GM23338 (cell line): ENCODE measurements around the gene SHKBP1. TPM values are rescaled to one million over a fixed set of nuclear protein-coding genes. Genes with fewer than 3 reads are reported as not detected.

Experiments used
- ATAC-seq: fragments of 200-7000 bp; cut with Tn5 transposase; 3 replicates; pipeline ENCODE4 v1.9.1; 2020
- DNase-seq: peaks from one replicate; pipeline ENCODE4 v3.0.0-alpha.2; 2015; ENCODE audit warnings: low spot score
- H2AFZ ChIP-seq: fragments of 200-600 bp; sonication (generic); 2 replicates; pipeline ENCODE4 v1.8.0; 2016; ENCODE audit warnings: antibody characterized with exemption, mild to moderate bottlenecking, moderate library complexity
- H3F3A ChIP-seq: fragments of 200-600 bp; sonication (generic); replicated peaks from 2 replicates; pipeline ENCODE4 v1.8.0; 2017; ENCODE audit warnings: antibody characterized with exemption, mixed run types, low read depth
- H3K27ac ChIP-seq: fragments of 200-600 bp; sonication (generic); 2 replicates; pipeline ENCODE4 v1.6.1; 2016; ENCODE audit warnings: low read depth
- H3K27me3 ChIP-seq: fragments of 200-600 bp; sonication (generic); 2 replicates; pipeline ENCODE4 v1.8.0; 2016; ENCODE audit warnings: mild to moderate bottlenecking, mixed run types, moderate library complexity; ENCODE audit not compliant: insufficient read depth
- H3K36me3 ChIP-seq: fragments of 200-600 bp; sonication (generic); 2 replicates; pipeline ENCODE4 v1.8.0; 2016; ENCODE audit warnings: mild to moderate bottlenecking; ENCODE audit not compliant: insufficient read depth
- H3K4me1 ChIP-seq: fragments of 200-600 bp; sonication (generic); 2 replicates; pipeline ENCODE4 v1.8.0; 2016; ENCODE audit warnings: mild to moderate bottlenecking, moderate library complexity; ENCODE audit not compliant: insufficient read depth
- H3K4me2 ChIP-seq: fragments of 200-600 bp; sonication (generic); 2 replicates; pipeline ENCODE4 v1.7.1; 2017; ENCODE audit warnings: mixed run types
- H3K4me3 ChIP-seq: fragments of 200-600 bp; sonication (generic); 2 replicates; pipeline ENCODE4 v1.6.1; 2016; ENCODE audit warnings: mixed run types
- H3K79me2 ChIP-seq: fragments of 200-600 bp; sonication (generic); replicated peaks from 2 replicates; pipeline ENCODE4 v1.8.0; 2017; ENCODE audit warnings: mild to moderate bottlenecking; ENCODE audit not compliant: insufficient read depth
- H3K9me2 ChIP-seq: fragments of 200-600 bp; sonication (generic); 2 replicates; pipeline ENCODE4 v1.8.0; 2017; ENCODE audit not compliant: insufficient read depth
- H4K20me1 ChIP-seq: fragments of 200-600 bp; sonication (generic); replicated peaks from 2 replicates; pipeline ENCODE4 v1.8.0; 2017; ENCODE audit warnings: mild to moderate bottlenecking; ENCODE audit not compliant: insufficient read depth
- H3K27ac Mint-ChIP-seq: 2 replicates; pipeline ENCODE4 v1.8.0; 2020; ENCODE audit warnings: inconsistent platforms, mild to moderate bottlenecking, moderate library complexity, mixed read lengths
- H3K27me3 Mint-ChIP-seq: 3 replicates; pipeline ENCODE4 v1.8.0; 2022; ENCODE audit warnings: low read depth, mild to moderate bottlenecking, moderate library complexity, mixed read lengths, inconsistent platforms; ENCODE audit not compliant: insufficient read depth, poor library complexity
- H3K36me3 Mint-ChIP-seq: 3 replicates; pipeline ENCODE4 v1.8.0; 2021; ENCODE audit warnings: low read depth, mild to moderate bottlenecking, inconsistent platforms, moderate library complexity, mixed read lengths
- H3K4me1 Mint-ChIP-seq: 3 replicates; pipeline ENCODE4 v1.8.0; 2020; ENCODE audit warnings: mild to moderate bottlenecking, inconsistent platforms, mixed read lengths
- H3K4me3 Mint-ChIP-seq: 3 replicates; pipeline ENCODE4 v1.8.0; 2021; ENCODE audit warnings: moderate library complexity, mild to moderate bottlenecking, inconsistent platforms, mixed read lengths
- H3K9me3 Mint-ChIP-seq: 3 replicates; pipeline ENCODE4 v1.8.0; 2020; ENCODE audit warnings: moderate library complexity, mild to moderate bottlenecking, inconsistent platforms, mixed read lengths
- CREB1 ChIP-seq: fragments of 250-450 bp; sonication (Bioruptor Pico); IDR thresholded peaks from 2 replicates; pipeline ENCODE4 v1.5.0; 2020; ENCODE audit warnings: low read depth, mild to moderate bottlenecking, moderate library complexity
- JUNB ChIP-seq: IDR thresholded peaks from one replicate; pipeline ENCODE4 v1.6.1; 2016; ENCODE audit warnings: antibody characterized with exemption; ENCODE audit not compliant: unreplicated experiment
- NANOG ChIP-seq: IDR thresholded peaks from 2 replicates; pipeline ENCODE4 v1.6.1; 2016; ENCODE audit warnings: antibody characterized with exemption, borderline replicate concordance
- POLR2AphosphoS5 ChIP-seq: IDR thresholded peaks from 2 replicates; pipeline ENCODE4 v1.6.1; 2016; ENCODE audit warnings: antibody characterized with exemption, low read depth
- STAT1 ChIP-seq: IDR thresholded peaks from one replicate; pipeline ENCODE4 v1.6.1; 2016; ENCODE audit warnings: antibody characterized with exemption; ENCODE audit not compliant: unreplicated experiment
- ZNF114 ChIP-seq: fragments of 250-450 bp; sonication (Bioruptor Pico); IDR thresholded peaks from 2 replicates; pipeline ENCODE4 v1.5.0; 2020; ENCODE audit warnings: mild to moderate bottlenecking, moderate library complexity
- polyA plus RNA-seq: library from polyadenylated mRNA; unstranded; fragments of >200 nt; fragmentation: Nextera tagmentation; extraction: Ambion mirVana; gene quantifications from 2 replicates; pipeline ENCODE4 v1.2.1, GENCODE V29; 2016
- total RNA-seq: library from RNA; depleted of rRNA; stranded (reverse); fragments of >200 nt; shearing (Covaris generic); gene quantifications from 2 replicates; pipeline ENCODE4 v1.2.3, GENCODE V29; 2014
- TF ChIP-seq, protein P1 (sequence below): fragments of 250-450 bp; sonication (Bioruptor Pico); IDR thresholded peaks from 2 replicates; pipeline ENCODE4 v1.5.0; 2020; ENCODE audit warnings: mild to moderate bottlenecking, moderate library complexity
- TF ChIP-seq, protein P2 (sequence below), 2 experiments: fragments of 200-600 bp in 1 of 2; sonication (generic) in 1 of 2; conservative IDR thresholded peaks; 2 replicates each; pipeline versions ENCODE4 v1.5.1 to v1.6.1; 2016 to 2017; ENCODE audit warnings: antibody characterized with exemption in 2 of 2, low read depth in 2 of 2, mild to moderate bottlenecking in 2 of 2, moderate library complexity in 1 of 2

The SHKBP1 gene
- total and polyA plus RNA-seq, 2 experiments from 2014 or later: 63.2 to 69.8 TPM

DNA sequence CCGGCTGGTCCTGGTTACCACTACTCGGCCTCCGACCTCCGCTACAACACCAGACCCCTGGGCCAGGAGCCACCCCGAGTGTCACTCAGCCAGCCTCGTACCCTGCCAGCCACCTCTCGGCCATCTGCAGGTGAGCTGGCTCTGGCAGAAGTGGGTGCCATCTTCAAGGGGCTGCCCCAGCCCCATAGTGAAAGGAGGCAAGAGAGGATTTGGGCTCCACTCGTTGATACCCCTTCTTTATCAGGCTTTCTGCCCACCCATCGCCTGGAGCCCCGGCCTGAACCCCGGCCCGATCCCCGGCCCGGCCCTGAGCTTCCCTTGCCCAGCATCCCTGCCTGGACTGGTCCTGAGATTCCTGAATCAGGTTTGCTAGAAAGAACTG, 31.6 kb downstream of the SHKBP1 start:
- Mint-ChIP-seq H3K4me1 (peaks cover 49% of the 10 kb centered on the region), H3K9me3 (peaks cover 5% of the 10 kb centered on the region), H3K4me3 (no peak overlapping the region; the same call in 2 of the 3 replicates), H3K27me3 (peaks cover 86% of the 10 kb centered on the region), H3K36me3 (peaks cover 7% of the 10 kb centered on the region; the same call in 1 of the 3 replicates), H3K27ac (no peak overlapping the region)
- peaks cover 23% of the 10 kb centered on the region for H3F3A ChIP-seq
- H3K4me2 ChIP-seq: no peak overlapping the region
- 0 out of 2 replicates have a peak, but pooled peaks cover 3% of the 10 kb centered on the region for H3K9me2 ChIP-seq
- peaks cover 77% of the 10 kb centered on the region for H3K27me3 ChIP-seq
- TF ChIP-seq, protein P1, sequence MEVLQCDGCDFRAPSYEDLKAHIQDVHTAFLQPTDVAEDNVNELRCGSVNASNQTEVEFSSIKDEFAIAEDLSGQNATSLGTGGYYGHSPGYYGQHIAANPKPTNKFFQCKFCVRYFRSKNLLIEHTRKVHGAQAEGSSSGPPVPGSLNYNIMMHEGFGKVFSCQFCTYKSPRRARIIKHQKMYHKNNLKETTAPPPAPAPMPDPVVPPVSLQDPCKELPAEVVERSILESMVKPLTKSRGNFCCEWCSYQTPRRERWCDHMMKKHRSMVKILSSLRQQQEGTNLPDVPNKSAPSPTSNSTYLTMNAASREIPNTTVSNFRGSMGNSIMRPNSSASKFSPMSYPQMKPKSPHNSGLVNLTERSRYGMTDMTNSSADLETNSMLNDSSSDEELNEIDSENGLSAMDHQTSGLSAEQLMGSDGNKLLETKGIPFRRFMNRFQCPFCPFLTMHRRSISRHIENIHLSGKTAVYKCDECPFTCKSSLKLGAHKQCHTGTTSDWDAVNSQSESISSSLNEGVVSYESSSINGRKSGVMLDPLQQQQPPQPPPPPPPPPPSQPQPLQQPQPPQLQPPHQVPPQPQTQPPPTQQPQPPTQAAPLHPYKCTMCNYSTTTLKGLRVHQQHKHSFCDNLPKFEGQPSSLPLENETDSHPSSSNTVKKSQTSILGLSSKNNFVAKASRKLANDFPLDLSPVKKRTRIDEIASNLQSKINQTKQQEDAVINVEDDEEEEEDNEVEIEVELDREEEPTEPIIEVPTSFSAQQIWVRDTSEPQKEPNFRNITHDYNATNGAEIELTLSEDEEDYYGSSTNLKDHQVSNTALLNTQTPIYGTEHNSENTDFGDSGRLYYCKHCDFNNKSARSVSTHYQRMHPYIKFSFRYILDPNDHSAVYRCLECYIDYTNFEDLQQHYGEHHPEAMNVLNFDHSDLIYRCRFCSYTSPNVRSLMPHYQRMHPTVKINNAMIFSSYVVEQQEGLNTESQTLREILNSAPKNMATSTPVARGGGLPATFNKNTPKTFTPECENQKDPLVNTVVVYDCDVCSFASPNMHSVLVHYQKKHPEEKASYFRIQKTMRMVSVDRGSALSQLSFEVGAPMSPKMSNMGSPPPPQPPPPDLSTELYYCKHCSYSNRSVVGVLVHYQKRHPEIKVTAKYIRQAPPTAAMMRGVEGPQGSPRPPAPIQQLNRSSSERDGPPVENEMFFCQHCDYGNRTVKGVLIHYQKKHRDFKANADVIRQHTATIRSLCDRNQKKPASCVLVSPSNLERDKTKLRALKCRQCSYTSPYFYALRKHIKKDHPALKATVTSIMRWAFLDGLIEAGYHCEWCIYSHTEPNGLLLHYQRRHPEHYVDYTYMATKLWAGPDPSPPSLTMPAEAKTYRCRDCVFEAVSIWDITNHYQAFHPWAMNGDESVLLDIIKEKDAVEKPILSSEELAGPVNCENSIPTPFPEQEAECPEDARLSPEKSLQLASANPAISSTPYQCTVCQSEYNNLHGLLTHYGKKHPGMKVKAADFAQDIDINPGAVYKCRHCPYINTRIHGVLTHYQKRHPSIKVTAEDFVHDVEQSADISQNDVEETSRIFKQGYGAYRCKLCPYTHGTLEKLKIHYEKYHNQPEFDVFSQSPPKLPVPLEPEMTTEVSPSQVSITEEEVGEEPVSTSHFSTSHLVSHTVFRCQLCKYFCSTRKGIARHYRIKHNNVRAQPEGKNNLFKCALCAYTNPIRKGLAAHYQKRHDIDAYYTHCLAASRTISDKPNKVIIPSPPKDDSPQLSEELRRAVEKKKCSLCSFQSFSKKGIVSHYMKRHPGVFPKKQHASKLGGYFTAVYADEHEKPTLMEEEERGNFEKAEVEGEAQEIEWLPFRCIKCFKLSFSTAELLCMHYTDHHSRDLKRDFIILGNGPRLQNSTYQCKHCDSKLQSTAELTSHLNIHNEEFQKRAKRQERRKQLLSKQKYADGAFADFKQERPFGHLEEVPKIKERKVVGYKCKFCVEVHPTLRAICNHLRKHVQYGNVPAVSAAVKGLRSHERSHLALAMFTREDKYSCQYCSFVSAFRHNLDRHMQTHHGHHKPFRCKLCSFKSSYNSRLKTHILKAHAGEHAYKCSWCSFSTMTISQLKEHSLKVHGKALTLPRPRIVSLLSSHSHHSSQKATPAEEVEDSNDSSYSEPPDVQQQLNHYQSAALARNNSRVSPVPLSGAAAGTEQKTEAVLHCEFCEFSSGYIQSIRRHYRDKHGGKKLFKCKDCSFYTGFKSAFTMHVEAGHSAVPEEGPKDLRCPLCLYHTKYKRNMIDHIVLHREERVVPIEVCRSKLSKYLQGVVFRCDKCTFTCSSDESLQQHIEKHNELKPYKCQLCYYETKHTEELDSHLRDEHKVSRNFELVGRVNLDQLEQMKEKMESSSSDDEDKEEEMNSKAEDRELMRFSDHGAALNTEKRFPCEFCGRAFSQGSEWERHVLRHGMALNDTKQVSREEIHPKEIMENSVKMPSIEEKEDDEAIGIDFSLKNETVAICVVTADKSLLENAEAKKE (CRISPR knock-in tag): no peak
- TF ChIP-seq NANOG: no peak
- TF ChIP-seq POLR2AphosphoS5: no peak
- no peak for TF ChIP-seq JUNB
- TF ChIP-seq STAT1: no peak
- TF ChIP-seq, protein P2, sequence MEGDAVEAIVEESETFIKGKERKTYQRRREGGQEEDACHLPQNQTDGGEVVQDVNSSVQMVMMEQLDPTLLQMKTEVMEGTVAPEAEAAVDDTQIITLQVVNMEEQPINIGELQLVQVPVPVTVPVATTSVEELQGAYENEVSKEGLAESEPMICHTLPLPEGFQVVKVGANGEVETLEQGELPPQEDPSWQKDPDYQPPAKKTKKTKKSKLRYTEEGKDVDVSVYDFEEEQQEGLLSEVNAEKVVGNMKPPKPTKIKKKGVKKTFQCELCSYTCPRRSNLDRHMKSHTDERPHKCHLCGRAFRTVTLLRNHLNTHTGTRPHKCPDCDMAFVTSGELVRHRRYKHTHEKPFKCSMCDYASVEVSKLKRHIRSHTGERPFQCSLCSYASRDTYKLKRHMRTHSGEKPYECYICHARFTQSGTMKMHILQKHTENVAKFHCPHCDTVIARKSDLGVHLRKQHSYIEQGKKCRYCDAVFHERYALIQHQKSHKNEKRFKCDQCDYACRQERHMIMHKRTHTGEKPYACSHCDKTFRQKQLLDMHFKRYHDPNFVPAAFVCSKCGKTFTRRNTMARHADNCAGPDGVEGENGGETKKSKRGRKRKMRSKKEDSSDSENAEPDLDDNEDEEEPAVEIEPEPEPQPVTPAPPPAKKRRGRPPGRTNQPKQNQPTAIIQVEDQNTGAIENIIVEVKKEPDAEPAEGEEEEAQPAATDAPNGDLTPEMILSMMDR (conservative IDR thresholded peaks at IDR 0.05; ENCODE audit: low read depth in 2 of 2): no peak
- no peak for TF ChIP-seq ZNF114
- TF ChIP-seq CREB1 (CRISPR knock-in tag): no peak
- H3K4me3 ChIP-seq: no peak overlapping the region
- H3K79me2 ChIP-seq: no peaks in the 10 kb centered on the region
- peaks cover 15% of the 10 kb centered on the region for H3K4me1 ChIP-seq
- no peak overlapping the region for H3K27ac ChIP-seq
- H2AFZ ChIP-seq: no peak overlapping the region
- ATAC-seq: no peak
- H4K20me1 ChIP-seq: no peaks in the 10 kb centered on the region; the same call in 1 of the 2 replicates
- H3K36me3 ChIP-seq: no peaks in the 10 kb centered on the region
- DNase-seq: no peak
